Gastroesophageal sphincter (tissue), 3 donors: Measurements from ENCODE around the gene ALK.

Source experiments
- POLR2A ChIP-seq, 2 donors: fragments of 450-650 bp; IDR thresholded peaks; one replicate each; pipeline ENCODE4 v1.6.1; 2017; ENCODE audit warnings: antibody characterized with exemption in 2 of 2, mild to moderate bottlenecking in 2 of 2, moderate library complexity in 1 of 2
- POLR2AphosphoS5 ChIP-seq: sonication (generic); formaldehyde crosslinking; IDR thresholded peaks from one replicate; pipeline ENCODE4 v1.6.1; 2017; ENCODE audit warnings: antibody characterized with exemption
- TF ChIP-seq, protein P1 (sequence below), 4 experiments: fragments of 200-600 bp in 2 of 4; fragments of 450-650 bp in 2 of 4; sonication (generic) in 1 of 4; IDR thresholded peaks; one replicate each; pipeline ENCODE4 v1.5.1; 2017 to 2019; ENCODE audit warnings: antibody characterized with exemption in 4 of 4, mild to moderate bottlenecking in 2 of 4, moderate library complexity in 2 of 4

GRCh38 chr2:29478641-29479040 lies 442.7 kb downstream of the ALK start:
- TF ChIP-seq, protein P1, sequence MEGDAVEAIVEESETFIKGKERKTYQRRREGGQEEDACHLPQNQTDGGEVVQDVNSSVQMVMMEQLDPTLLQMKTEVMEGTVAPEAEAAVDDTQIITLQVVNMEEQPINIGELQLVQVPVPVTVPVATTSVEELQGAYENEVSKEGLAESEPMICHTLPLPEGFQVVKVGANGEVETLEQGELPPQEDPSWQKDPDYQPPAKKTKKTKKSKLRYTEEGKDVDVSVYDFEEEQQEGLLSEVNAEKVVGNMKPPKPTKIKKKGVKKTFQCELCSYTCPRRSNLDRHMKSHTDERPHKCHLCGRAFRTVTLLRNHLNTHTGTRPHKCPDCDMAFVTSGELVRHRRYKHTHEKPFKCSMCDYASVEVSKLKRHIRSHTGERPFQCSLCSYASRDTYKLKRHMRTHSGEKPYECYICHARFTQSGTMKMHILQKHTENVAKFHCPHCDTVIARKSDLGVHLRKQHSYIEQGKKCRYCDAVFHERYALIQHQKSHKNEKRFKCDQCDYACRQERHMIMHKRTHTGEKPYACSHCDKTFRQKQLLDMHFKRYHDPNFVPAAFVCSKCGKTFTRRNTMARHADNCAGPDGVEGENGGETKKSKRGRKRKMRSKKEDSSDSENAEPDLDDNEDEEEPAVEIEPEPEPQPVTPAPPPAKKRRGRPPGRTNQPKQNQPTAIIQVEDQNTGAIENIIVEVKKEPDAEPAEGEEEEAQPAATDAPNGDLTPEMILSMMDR (IDR thresholded peaks at IDR 0.05) = no peak
- TF ChIP-seq POLR2A (IDR thresholded peaks at IDR 0.05) (no peak), POLR2AphosphoS5 (no peak)
